Body of pancreas (tissue), 4 donors: ENCODE data around the gene CLN5.

Source experiments
- POLR2A ChIP-seq, 3 donors: fragments of 450-650 bp; IDR thresholded peaks; one replicate each; pipeline ENCODE4 v1.6.1; 2016; ENCODE audit warnings: antibody characterized with exemption in 3 of 3, mild to moderate bottlenecking in 2 of 3
- TF ChIP-seq, protein P1 (sequence below), 7 experiments: fragments of 450-650 bp in 4 of 7; fragments of 200-600 bp in 3 of 7; sonication (generic) in 3 of 7; IDR thresholded peaks; one replicate each; pipeline ENCODE4 v1.5.1; 2016 to 2019; ENCODE audit warnings: antibody characterized with exemption in 7 of 7

DNA sequence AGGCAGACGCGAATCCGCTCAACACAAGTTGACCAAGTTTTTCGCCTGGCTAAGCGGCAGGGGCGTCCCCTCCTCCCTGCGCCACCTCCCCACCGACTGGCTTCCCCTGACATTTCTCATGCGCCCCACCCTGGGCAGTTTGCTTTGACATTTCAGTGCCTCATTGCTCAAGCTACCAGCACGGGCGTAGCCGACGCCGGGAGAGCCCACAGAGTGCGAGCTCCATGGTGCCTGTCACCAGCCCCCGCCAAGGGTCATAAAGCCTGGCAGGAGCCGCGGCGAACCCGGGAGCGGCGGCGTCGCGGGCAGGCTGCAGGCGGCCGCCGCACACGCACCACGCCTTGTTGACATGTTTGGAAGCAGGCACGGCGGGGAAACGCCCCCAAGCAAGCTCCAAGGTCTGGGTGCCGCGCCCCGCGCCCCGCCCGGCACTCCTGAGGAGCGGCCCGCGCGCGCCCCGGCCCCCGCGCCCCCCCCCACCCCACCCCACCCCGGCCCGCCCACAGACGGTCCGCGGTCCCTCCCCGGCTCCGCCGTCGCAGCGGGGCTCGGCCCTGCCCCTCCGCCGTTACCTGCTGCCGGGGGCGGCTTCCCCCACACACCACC is 34.5 kb downstream of the CLN5 start:
- TF ChIP-seq, protein P1, sequence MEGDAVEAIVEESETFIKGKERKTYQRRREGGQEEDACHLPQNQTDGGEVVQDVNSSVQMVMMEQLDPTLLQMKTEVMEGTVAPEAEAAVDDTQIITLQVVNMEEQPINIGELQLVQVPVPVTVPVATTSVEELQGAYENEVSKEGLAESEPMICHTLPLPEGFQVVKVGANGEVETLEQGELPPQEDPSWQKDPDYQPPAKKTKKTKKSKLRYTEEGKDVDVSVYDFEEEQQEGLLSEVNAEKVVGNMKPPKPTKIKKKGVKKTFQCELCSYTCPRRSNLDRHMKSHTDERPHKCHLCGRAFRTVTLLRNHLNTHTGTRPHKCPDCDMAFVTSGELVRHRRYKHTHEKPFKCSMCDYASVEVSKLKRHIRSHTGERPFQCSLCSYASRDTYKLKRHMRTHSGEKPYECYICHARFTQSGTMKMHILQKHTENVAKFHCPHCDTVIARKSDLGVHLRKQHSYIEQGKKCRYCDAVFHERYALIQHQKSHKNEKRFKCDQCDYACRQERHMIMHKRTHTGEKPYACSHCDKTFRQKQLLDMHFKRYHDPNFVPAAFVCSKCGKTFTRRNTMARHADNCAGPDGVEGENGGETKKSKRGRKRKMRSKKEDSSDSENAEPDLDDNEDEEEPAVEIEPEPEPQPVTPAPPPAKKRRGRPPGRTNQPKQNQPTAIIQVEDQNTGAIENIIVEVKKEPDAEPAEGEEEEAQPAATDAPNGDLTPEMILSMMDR (IDR thresholded peaks at IDR 0.05), result no peak
- TF ChIP-seq POLR2A (IDR thresholded peaks at IDR 0.05), result no peak
